Osteoblast (primary cell): ENCODE measurements around the gene ANP32A. TPM values are rescaled to one million over a fixed set of nuclear protein-coding genes. Genes with fewer than 3 reads are reported as not detected.
A peak's percentile ranks its signal among the peaks of the same experiment; 100 is the strongest.

Source experiments
- DNase-seq: peaks from one replicate; pipeline ENCODE4 v3.0.0; 2011; ENCODE audit warnings: low spot score, mixed read lengths; ENCODE audit not compliant: insufficient read length; ENCODE audit errors: missing footprints
- H2AFZ ChIP-seq: 2 replicates; pipeline ENCODE4 v1.6.0; 2011; ENCODE audit warnings: mild to moderate bottlenecking, low read length
- H3K27ac ChIP-seq: 2 replicates; pipeline ENCODE4 v1.5.1; 2011; ENCODE audit warnings: mild to moderate bottlenecking, low read depth, low read length, moderate library complexity
- H3K27me3 ChIP-seq: 2 replicates; pipeline ENCODE4 v1.6.0; 2012; ENCODE audit warnings: mild to moderate bottlenecking, control low read depth, inconsistent platforms, low read length, moderate library complexity; ENCODE audit not compliant: insufficient read depth
- H3K36me3 ChIP-seq: 2 replicates; pipeline ENCODE4 v1.5.1; 2011; ENCODE audit warnings: mild to moderate bottlenecking, low read length, control low read depth, moderate library complexity; ENCODE audit not compliant: insufficient read depth
- H3K4me1 ChIP-seq: 2 replicates; pipeline ENCODE4 v1.5.1; 2011; ENCODE audit warnings: mild to moderate bottlenecking, low read length, control low read depth, moderate library complexity; ENCODE audit not compliant: insufficient read depth
- H3K4me2 ChIP-seq: 2 replicates; pipeline ENCODE4 v1.6.0; 2011; ENCODE audit warnings: mild to moderate bottlenecking, low read length; ENCODE audit not compliant: insufficient read depth
- H3K4me3 ChIP-seq: fragments of 200-600 bp; sonication (generic); 3 replicates; pipeline ENCODE4 v1.5.1; 2012; ENCODE audit warnings: mild to moderate bottlenecking, low read length, inconsistent platforms; ENCODE audit not compliant: insufficient read depth
- H3K79me2 ChIP-seq: 2 replicates; pipeline ENCODE4 v1.6.0; 2012; ENCODE audit warnings: mild to moderate bottlenecking, low read length, control low read depth, inconsistent platforms; ENCODE audit not compliant: insufficient read depth
- H3K9me3 ChIP-seq: 2 replicates; pipeline ENCODE4 v1.5.1; 2011; ENCODE audit warnings: low read depth, low read length, control low read depth
- H4K20me1 ChIP-seq: 2 replicates; pipeline ENCODE4 v1.6.0; 2012; ENCODE audit warnings: mild to moderate bottlenecking, low read length, control low read depth; ENCODE audit not compliant: insufficient read depth
- CTCF ChIP-seq: IDR thresholded peaks from 2 replicates; pipeline ENCODE4 v1.5.1; 2011; ENCODE audit warnings: mild to moderate bottlenecking, low read depth, low read length, moderate library complexity; ENCODE audit errors: extremely low read depth
- total RNA-seq: library from RNA; depleted of rRNA; stranded (reverse); fragments of >200 nt; gene quantifications from 2 replicates; pipeline ENCODE4 v1.2.3, GENCODE V29; 2012

Gene ANP32A
- total RNA-seq, 1 donor, result 29.7 TPM

GRCh38 chr15:68822818-68823217 lies 2.1 kb upstream of the ANP32A start:
- Histone ChIP-seq H3K4me1 (peaks cover 10% of the 10 kb centered on the region), H3K27ac (no peak overlapping the region), H3K79me2 (peaks cover 34% of the 10 kb centered on the region), H3K4me3 (no peak overlapping the region), H4K20me1 (no peaks in the 10 kb centered on the region), H3K27me3 (no peaks in the 10 kb centered on the region), H3K36me3 (no peaks in the 10 kb centered on the region), H2AFZ (no peak overlapping the region), H3K9me3 (no peaks in the 10 kb centered on the region), H3K4me2 (no peak overlapping the region)
- TF ChIP-seq CTCF, result no peak
- no peak for DNase-seq

GRCh38 chr15:68821841-68822381 lies 1.2 kb upstream of the ANP32A start:
- H3K4me1 ChIP-seq, result peaks cover 11% of the 10 kb centered on the region
- H3K27me3 ChIP-seq, result no peaks in the 10 kb centered on the region
- no peak overlapping the region for H3K27ac ChIP-seq
- H3K4me2 ChIP-seq, result peak overlapping the region; percentile 100
- peak overlapping the region; percentile 93 for H3K4me3 ChIP-seq
- no peaks in the 10 kb centered on the region for H4K20me1 ChIP-seq
- H3K36me3 ChIP-seq, result no peaks in the 10 kb centered on the region
- no peak for TF ChIP-seq CTCF
- peaks cover 43% of the 10 kb centered on the region for H3K79me2 ChIP-seq
- no peaks in the 10 kb centered on the region for H3K9me3 ChIP-seq
- H2AFZ ChIP-seq, result peak overlapping the region; percentile 77
- DNase-seq, result peak; percentile 73

- Histone ChIP-seq H3K4me3 (peak overlapping the region; percentile 93), H4K20me1 (peaks cover 2% of the 10 kb centered on the region), H3K4me1 (peaks cover 17% of the 10 kb centered on the region), H2AFZ (peak overlapping the region; percentile 77), H3K27ac (no peak overlapping the region), H3K79me2 (peaks cover 49% of the 10 kb centered on the region), H3K36me3 (no peaks in the 10 kb centered on the region), H3K9me3 (no peaks in the 10 kb centered on the region), H3K4me2 (peak overlapping the region; percentile 100), H3K27me3 (no peaks in the 10 kb centered on the region)
- DNase-seq, result peak; percentile 77
- TF ChIP-seq CTCF, result no peak
Observed at GRCh38 chr15:68821190-68821840, 620 bp upstream of the ANP32A start.

- Histone ChIP-seq H3K4me3 (peak overlapping the region; percentile 93), H3K27me3 (no peaks in the 10 kb centered on the region), H3K79me2 (peaks cover 65% of the 10 kb centered on the region), H3K9me3 (no peaks in the 10 kb centered on the region), H3K4me1 (peaks cover 26% of the 10 kb centered on the region), H3K4me2 (peak overlapping the region; percentile 100), H4K20me1 (peaks cover 11% of the 10 kb centered on the region), H2AFZ (peak overlapping the region; percentile 94), H3K36me3 (no peaks in the 10 kb centered on the region), H3K27ac (peak overlapping the region; percentile 89)
- TF ChIP-seq CTCF, result no peak
- DNase-seq, result peak; percentile 95
Observed at GRCh38 chr15:68819495-68820294, 1.0 kb downstream of the ANP32A start.
